ENCODE measurements around the gene CPNE6.

Gene CPNE6

DNA sequence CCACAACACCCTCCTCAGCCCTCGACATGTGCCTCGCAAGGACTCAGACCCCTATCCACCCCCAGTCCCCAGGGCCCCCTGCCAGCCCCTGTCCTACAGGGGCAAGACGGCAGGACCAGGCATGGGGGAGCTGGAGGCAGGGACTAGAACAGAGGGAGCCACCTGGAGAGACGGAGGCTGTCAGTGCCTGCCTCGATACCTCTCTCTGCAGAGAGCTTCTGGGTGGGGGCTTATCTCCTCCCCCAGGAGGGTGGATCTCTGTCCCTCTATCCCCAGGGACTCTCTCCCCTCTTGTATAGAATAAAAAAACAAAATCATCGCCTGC, 2.0 kb upstream of the CPNE6 start:
- no peak for DNase-seq (ENCODE audit: low read depth, low spot score)

- DNase-seq (ENCODE audit: low read depth, low spot score) = no peak
Measured at GRCh38 chr14:24070285-24071143, 848 bp upstream of the CPNE6 start.

DNA sequence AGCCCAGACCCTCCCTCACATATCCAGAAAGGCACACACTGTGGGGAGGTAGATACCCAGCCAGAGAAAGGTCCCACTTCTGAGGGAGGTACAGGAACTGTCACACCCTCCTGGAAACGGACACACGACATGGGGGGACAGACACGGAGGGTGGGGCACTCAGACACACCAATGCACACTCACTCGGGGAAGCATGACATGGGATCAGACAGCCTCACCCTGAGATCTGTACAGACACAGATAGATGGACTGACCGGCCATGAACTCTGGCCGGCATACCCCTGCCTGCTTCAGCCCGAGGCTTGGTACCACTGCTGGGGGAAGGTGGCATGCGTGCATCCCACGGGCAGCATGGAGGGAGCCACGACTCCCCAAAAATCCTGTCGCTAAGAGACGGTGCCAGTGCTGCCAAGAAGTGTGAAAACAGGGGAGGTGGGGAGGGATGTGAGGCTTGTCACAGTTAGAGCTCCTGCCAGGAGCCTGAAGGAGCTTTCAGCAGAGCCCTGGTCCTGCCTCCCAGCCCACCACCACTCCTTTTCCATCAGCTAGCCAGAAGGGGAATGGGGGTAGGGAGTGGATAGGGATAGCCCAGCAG, 571 bp downstream of the CPNE6 start:
- DNase-seq (ENCODE audit: low read depth, low spot score) = no peak

DNA sequence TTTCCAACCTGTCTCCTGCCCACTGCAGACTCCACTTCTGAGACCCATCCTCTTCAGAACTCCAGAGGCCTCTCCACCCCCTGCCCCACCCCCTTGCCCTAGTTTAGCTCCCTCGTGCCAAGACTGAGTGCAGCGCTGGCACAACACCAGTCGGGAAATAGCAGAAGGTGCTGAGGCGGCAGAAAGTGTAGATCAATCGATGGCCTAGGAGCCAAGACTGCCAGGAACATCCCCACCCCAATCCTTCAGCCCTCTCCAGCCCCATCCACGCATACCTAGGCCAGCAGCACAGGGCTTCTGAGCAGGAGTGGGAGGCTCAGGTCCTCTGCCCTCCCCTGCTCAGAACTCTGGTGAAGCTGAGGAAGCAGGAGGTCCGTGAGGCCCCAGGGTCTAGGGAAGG, 1.1 kb downstream of the CPNE6 start:
- no peak for DNase-seq (ENCODE audit: low read depth, low spot score)

DNA sequence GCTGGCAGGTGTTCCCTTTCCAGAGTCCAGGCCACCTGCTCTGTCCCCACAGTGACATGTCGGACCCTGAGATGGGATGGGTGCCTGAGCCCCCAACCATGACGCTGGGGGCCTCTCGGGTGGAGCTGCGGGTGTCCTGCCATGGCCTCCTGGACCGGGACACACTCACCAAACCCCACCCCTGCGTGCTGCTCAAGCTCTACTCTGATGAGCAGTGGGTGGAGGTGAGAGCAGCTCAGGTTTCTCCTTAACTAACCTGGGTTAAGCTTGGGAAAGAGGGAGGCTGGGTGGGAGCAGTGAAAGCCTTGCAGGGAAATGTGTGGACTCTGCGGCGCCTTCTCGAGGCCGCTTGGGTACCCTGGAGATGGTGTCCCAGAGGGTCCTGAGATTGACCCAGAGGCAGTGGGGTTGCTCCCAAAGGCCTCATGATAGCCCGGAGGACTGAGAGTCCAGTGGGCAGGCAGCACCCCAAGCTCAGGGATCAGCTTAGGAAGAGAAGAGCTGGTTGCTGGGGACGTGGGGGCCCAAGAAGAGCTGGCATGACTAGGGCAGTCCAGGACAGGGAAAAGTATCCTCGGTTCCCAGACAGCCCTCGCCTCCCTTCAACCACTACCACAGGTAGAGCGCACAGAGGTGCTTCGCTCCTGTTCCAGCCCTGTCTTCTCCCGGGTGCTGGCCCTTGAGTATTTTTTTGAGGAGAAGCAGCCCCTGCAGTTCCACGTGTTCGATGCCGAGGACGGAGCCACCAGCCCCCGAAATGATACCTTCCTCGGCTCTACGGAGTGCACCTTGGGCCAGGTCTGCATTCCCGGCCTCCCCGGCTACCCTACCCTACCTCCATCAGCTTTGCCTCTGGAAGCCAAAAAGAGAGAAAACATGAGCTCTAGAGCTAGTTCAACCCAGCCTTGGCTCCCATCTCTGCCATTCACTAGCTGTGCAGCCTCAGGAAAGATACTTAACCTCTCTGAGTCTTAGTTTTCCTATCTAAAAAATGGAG, 1.8 kb downstream of the CPNE6 start:
- no peak for DNase-seq (ENCODE audit: low read depth, low spot score)

- DNase-seq (ENCODE audit: low read depth, low spot score) = no peak
Measured at GRCh38 chr14:24074625-24075484, 3.5 kb downstream of the CPNE6 start.

DNA sequence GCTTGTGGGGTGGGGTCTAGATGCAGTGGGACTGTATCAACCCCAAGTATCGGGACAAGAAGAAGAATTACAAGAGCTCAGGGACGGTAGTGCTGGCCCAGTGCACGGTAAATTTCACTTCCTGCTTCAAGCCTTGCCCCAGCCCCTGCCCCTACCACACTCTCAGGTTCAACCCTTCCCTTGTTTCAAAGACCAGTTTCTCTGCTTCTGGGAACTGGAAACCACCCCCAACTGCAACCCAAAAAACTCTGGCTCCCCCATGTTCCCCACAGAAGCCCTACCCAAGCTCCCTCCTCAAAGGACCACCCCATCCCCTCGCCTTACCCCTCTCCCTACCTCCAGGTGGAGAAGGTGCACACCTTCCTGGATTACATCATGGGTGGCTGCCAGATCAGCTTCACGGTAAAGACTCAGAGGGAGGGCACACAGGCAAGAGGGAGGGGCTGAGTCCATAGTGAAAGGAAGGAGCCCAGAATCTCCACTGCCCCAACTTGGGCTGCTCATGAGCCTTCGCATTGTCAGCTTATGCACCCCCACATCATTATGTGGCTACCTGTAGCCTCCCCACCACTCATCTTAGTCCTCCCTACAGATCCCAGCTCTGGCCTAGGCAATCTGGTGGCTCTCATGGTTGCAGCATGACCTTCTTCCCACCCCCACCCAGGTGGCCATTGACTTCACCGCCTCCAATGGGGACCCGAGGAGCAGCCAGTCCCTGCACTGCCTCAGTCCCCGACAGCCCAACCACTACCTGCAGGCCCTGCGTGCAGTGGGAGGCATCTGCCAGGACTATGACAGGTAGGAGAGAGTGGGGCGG, 4.3 kb downstream of the CPNE6 start:
- no peak for DNase-seq (ENCODE audit: low read depth, low spot score)

- no peak for DNase-seq (ENCODE audit: low read depth, low spot score)
Measured at GRCh38 chr14:24076302-24076601, 4.9 kb downstream of the CPNE6 start.

GRCh38 chr14:24077086-24077485, 5.7 kb downstream of the CPNE6 start:
- no peak for DNase-seq (ENCODE audit: low read depth, low spot score)

- no peak for DNase-seq (ENCODE audit: low read depth, low spot score)
Measured at GRCh38 chr14:24078146-24078545, 6.8 kb downstream of the CPNE6 start.

DNA sequence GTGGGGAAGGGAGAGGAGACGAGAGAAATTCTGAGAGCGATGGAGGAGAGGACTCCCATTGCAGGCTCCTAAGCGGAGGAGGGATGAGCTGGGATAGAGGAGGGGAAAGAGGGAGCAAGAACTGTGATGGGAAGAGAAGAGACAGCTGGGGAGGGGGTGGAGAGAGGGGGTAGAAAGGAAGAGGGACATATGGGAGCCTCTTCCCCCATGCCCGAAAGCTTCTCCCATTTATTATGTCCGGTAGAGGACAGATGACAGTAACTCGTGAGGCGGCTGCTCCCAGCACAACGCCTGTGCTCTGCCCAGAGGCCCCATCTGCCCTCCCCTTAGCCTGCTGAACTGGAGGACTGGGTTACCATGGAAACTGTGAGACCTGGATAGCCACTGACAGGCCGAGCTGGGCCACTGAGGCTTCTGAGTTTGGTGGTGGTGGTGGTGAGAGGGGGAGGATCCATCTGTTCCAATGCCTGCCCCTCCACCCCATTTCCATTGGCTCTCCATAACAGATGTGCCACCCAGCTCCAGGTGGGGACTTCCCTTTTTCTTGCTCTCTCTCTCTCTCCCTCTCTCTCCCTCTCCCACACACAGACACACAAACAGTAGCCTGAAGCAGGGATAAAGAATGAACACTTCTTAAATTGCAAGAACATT, 8.3 kb downstream of the CPNE6 start:
- DNase-seq (ENCODE audit: low read depth, low spot score) = no peak

DNA sequence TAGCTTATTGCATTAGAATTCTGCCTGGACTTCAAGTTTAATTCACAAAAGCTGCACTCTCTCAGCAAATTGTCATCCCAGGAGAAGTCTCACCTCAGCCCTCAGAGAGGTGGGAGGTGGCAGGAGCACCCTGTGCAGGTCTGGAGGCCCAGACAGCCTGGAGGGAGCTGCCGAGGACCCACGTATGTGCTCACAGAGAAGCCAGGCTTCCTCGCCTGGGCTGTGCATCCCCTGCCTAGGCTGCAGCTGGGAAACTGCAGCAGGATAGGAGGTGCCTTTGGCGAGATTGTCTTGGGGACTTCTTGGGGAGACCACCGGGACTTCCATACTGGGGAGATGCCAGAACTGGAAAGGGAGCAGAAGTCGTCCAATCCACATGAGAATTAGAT, 8.8 kb downstream of the CPNE6 start:
- DNase-seq (ENCODE audit: low read depth, low spot score) = no peak

GRCh38 chr14:24080888-24081738, 9.8 kb downstream of the CPNE6 start:
- DNase-seq (ENCODE audit: low read depth, low spot score) = peak; percentile 57

- DNase-seq (ENCODE audit: low read depth, low spot score) = no peak
Measured at GRCh38 chr14:24081739-24082211, 10.4 kb downstream of the CPNE6 start.

DNA sequence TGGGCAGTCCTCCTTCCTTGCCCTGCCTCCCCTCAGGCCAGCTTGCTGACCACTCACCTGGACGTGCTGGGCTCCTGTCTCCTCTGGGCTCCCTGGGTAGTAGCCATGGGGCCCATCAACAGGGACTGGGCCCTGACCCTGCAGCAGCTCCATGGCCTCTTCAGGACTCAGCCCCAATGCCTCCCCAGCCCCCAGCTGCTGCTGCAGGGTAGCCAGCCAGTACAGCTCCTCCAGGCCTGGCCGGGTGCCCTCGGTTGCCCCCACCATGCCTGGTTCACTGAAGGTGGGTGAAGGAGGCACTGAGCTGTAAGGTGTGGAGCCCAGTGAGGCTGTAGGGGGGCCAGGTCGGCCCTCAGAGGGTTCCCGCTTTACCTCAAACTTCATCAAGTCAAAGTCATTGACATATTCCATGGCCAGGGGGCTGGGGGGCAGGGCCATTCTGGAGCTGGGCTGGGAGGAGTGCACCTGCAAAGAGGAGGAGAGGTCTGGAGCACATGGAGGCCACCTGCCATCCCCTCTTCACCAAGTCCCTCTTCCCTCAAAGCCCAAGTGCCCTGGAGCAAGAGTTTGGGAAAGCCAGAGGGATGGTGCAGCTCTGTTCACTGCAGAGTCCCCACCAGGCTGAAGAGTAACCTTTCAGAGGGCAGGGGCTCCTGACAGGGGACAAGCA, 11.2 kb downstream of the CPNE6 start:
- no peak for DNase-seq (ENCODE audit: low read depth, low spot score)

DNA sequence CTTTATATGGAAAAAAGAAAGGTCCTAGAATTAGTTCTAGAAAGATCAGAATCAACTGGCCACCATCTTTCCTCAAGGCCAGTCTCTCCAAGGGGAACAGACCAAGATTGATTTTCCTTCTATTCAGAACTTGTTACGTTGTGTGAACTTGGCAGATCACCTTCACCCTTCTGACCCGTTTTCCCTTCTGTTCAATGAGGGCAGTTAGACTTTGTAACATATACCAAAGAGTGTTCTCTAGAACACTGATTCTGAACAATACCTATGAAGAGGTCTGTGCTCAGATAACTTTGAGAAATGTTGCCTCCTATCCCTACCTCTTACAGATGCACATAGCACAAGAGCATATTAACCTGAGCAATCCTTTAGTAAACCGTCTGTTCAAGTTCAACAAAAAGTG, 12.1 kb downstream of the CPNE6 start:
- no peak for DNase-seq (ENCODE audit: low read depth, low spot score)

DNA sequence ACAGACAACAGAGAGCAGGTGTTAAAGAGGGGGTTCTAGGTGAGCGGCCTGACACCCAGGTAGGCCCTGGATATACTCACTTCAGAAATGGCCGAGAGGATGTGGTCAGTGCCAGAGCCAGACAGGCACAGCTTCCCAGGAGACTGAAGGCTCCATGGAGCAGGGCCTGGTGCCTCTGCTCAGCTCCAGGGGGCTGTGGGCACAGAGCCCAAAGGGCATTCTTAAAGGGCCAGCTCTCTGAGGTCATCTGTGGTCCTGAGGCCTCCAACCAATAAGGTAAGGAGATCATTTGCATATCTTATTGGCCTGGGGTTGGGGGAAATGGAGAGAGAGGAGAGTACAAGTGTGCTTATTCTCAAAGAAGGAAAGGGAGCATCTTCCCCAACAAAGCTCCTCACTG, 13.1 kb downstream of the CPNE6 start:
- peak; percentile 20 for DNase-seq (ENCODE audit: low read depth, low spot score)

DNA sequence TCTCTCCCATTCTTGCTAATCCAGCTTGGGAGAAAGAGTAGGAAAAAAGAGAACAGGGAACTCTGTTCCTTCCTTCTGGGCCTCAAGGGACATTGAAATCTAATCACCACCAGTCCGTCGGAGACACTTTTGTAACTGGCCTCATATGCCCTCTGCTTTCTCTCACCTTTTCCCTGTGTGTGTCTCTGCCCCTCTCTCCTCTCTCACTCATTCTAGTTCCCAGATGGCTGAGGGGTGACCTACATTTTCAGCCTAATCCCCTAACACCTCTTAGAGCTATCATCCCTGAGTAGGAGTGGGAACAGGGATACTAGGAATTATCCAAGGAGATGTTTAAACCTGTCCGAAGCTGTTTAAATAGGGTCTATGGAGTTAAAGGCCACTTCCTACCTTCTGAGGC, 13.9 kb downstream of the CPNE6 start:
- DNase-seq (ENCODE audit: low read depth, low spot score) = no peak
